Left ventricle myocardium inferior (tissue), 1 donor: ENCODE results near the gene RFC1. TPM values are rescaled to one million over a fixed set of nuclear protein-coding genes. Genes with fewer than 3 reads are reported as not detected.

ENCODE experiments used
- DNase-seq: peaks from one replicate; pipeline ENCODE4 v3.0.0-alpha.2; 2020
- H3K27ac ChIP-seq: fragments of 200-600 bp; replicated peaks from 2 replicates; pipeline ENCODE4 v1.8.0; 2021
- H3K27me3 ChIP-seq: fragments of 200-600 bp; 2 replicates; pipeline ENCODE4 v1.8.0; 2021; ENCODE audit warnings: low read depth
- H3K36me3 ChIP-seq: fragments of 200-600 bp; 2 replicates; pipeline ENCODE4 v1.8.0; 2021
- H3K4me1 ChIP-seq: fragments of 200-600 bp; 2 replicates; pipeline ENCODE4 v1.8.0; 2021
- H3K4me3 ChIP-seq: fragments of 200-600 bp; 2 replicates; pipeline ENCODE4 v1.8.0; 2021; ENCODE audit warnings: mild to moderate bottlenecking, moderate library complexity
- H3K9me3 ChIP-seq: fragments of 200-600 bp; replicated peaks from 2 replicates; pipeline ENCODE4 v1.8.0; 2021
- intact Hi-C: fragments of 100-400 bp; cut with micrococcal nuclease; formaldehyde crosslinking; loops from one replicate; pipeline ENCODE4 v1.11.0; 2022
- total RNA-seq: library from RNA; stranded (reverse); fragmentation: NEBNext Ultra II Directional; extraction: Animal tissue kit (Norgen Biotek cat#: 25700); gene quantifications from one replicate; pipeline ENCODE4 v1.2.1, GENCODE V29; 2021
- TF ChIP-seq, protein P1 (sequence below): fragments of 200-600 bp; IDR thresholded peaks from 2 replicates; pipeline ENCODE4 v1.8.0; 2021; ENCODE audit warnings: antibody characterized with exemption, mild to moderate bottlenecking, borderline replicate concordance
- donor health status: DM: no; HTN: yes; CAD: no; lungs with severe emphysema.

Gene RFC1
- total RNA-seq, 1 donor from 2014 or later, result 22.0 TPM

DNA sequence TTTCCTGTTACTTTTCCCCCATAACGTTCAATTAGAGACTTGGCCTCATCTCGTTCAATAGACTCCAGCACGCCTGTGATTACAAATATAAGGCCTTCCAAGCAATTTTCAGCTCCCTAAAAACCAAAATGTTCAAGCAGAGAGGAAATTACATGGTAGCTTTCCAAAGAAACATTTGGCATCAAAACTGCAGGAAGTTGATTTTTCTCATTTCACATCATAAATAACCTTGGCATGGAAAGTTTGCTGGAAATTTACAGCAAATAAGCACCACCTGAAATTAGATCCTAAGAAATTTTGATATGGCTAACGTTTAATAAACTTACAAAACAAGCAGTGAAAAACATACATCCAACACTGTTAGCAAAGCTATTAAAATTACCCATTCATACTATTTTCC is 53.3 kb downstream of the RFC1 start:
- Histone ChIP-seq H3K4me1 (peaks cover 22% of the 10 kb centered on the region), H3K4me3 (no peak overlapping the region), H3K36me3 (peaks cover 60% of the 10 kb centered on the region), H3K9me3 (no peaks in the 10 kb centered on the region), H3K27me3 (no peaks in the 10 kb centered on the region), H3K27ac (no peak overlapping the region)
- no peak for DNase-seq
- intact Hi-C loops, result no loop called here
- TF ChIP-seq, protein P1, sequence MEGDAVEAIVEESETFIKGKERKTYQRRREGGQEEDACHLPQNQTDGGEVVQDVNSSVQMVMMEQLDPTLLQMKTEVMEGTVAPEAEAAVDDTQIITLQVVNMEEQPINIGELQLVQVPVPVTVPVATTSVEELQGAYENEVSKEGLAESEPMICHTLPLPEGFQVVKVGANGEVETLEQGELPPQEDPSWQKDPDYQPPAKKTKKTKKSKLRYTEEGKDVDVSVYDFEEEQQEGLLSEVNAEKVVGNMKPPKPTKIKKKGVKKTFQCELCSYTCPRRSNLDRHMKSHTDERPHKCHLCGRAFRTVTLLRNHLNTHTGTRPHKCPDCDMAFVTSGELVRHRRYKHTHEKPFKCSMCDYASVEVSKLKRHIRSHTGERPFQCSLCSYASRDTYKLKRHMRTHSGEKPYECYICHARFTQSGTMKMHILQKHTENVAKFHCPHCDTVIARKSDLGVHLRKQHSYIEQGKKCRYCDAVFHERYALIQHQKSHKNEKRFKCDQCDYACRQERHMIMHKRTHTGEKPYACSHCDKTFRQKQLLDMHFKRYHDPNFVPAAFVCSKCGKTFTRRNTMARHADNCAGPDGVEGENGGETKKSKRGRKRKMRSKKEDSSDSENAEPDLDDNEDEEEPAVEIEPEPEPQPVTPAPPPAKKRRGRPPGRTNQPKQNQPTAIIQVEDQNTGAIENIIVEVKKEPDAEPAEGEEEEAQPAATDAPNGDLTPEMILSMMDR, result no peak

DNA sequence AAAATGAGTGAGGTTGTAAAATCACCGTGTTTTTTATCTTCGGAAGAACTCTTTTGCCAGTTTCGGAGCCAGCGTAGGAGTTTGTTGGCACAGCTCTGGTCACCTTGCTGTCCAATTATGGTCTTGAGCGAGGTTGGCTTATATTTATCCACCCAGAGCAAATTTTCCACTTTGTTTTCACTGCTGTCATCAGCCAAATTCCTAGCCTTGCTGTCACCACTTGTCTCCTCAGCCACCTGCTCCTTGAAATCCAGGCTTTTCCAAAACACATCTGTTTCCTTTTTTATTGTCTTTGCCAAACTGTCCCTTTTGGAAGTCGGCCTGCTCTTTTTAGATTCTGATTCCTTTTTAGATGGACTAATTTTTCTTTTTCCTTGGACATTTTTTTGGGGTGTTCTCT is 57.6 kb downstream of the RFC1 start:
- intact Hi-C loops, result no loop called here
- H3K36me3 ChIP-seq, result peaks cover 60% of the 10 kb centered on the region
- no peaks in the 10 kb centered on the region for H3K27me3 ChIP-seq
- H3K9me3 ChIP-seq, result no peaks in the 10 kb centered on the region
- no peak overlapping the region for H3K4me3 ChIP-seq
- TF ChIP-seq, protein P1, result no peak
- peaks cover 35% of the 10 kb centered on the region for H3K4me1 ChIP-seq
- no peak for DNase-seq
- peak overlapping the region; percentile 17 for H3K27ac ChIP-seq

DNA sequence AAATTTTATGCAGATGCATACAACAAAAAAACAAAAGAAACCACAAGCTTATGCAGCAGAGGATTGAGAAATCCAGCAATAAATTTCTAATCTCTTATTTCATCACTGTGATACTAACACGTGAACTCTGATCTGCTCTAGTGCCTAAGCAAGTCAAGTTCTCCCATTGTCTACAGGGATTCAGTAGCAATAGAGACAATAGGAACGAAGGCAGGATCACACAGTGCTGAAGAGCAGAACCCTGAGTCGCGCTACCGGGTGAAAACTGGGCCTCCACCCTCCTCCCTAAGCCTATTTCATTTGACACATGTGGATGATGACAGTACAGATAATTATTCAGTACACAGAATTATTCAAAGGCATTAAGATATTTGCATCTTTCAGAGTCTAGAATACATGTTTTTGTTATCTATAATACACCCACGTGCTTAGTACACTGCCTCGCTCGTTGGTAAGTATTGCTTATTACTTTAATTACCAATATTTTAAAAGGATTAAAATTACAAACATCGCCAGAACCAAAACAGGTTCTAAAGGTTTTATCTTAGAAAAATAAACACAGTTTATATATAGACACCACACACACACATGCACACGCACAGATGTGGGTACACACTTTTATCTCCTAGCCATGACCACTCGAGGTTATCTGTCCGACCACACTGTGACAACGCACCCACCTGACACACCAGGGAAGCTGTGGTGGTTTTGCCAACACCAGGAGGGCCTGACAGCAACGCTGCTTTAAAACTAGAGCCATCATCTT is 60.1 kb downstream of the RFC1 start:
- H3K36me3 ChIP-seq, result peaks cover 67% of the 10 kb centered on the region
- no peaks in the 10 kb centered on the region for H3K9me3 ChIP-seq
- H3K4me1 ChIP-seq, result peaks cover 27% of the 10 kb centered on the region
- peak overlapping the region; percentile 11 for H3K27ac ChIP-seq
- intact Hi-C loops, result no loop called here
- peak; percentile 27 for DNase-seq
- TF ChIP-seq, protein P1, result no peak
- no peaks in the 10 kb centered on the region for H3K27me3 ChIP-seq
- no peak overlapping the region for H3K4me3 ChIP-seq

DNA sequence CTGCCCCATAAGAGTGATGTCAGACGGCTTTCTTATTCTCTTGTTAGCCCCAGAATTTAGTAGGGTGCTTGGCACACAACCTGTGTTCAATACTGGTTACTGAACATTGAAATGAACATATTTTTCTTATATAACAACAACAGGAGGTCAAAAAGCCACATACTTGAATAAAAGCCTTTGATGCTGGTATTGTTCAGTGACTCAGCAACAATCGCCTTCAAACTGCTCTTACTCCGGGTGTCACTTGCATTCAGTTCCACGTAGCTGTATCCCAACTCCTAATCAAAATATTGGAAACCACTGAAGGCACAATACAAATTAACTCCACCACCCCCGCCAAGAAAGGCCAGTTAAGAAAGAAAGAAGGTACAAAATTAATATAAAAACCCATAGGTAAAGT is 61.5 kb downstream of the RFC1 start:
- Histone ChIP-seq H3K9me3 (no peaks in the 10 kb centered on the region), H3K4me1 (peaks cover 27% of the 10 kb centered on the region), H3K27ac (no peak overlapping the region), H3K36me3 (peaks cover 67% of the 10 kb centered on the region), H3K4me3 (no peak overlapping the region), H3K27me3 (no peaks in the 10 kb centered on the region)
- TF ChIP-seq, protein P1, result no peak
- intact Hi-C loops, result no loop called here
- no peak for DNase-seq

DNA sequence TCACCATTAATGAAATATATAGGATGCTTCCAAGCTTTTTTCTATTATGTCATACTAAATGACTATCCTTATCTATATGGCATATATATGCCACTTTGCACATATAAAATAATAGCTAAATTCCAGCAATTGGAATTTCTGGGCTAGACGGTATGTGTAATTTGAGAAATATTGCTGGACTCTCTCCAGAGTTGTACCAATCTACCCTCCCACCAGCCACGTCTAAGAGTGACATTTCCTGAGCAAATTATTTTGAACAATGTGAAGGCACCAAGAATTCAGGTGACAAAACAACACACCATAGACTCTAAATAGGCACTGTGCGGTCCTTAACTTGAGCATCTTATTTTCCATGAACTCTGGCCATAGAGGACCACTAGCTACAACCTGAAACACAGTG is 62.3 kb downstream of the RFC1 start:
- Histone ChIP-seq H3K27me3 (no peaks in the 10 kb centered on the region), H3K4me3 (no peak overlapping the region), H3K36me3 (peaks cover 72% of the 10 kb centered on the region), H3K9me3 (no peaks in the 10 kb centered on the region), H3K27ac (no peak overlapping the region), H3K4me1 (peaks cover 23% of the 10 kb centered on the region)
- TF ChIP-seq, protein P1, result no peak
- intact Hi-C loops, result no loop called here
- DNase-seq, result no peak
